ENCODE results near the gene ROR2. TPM values are rescaled to one million over a fixed set of nuclear protein-coding genes. Genes with fewer than 3 reads are reported as not detected.

ROR2 gene
- total RNA-seq, 4 donors from 2014 or later = 0.19 to 1.7 (median 0.38) TPM

- TF ChIP-seq, protein P1, sequence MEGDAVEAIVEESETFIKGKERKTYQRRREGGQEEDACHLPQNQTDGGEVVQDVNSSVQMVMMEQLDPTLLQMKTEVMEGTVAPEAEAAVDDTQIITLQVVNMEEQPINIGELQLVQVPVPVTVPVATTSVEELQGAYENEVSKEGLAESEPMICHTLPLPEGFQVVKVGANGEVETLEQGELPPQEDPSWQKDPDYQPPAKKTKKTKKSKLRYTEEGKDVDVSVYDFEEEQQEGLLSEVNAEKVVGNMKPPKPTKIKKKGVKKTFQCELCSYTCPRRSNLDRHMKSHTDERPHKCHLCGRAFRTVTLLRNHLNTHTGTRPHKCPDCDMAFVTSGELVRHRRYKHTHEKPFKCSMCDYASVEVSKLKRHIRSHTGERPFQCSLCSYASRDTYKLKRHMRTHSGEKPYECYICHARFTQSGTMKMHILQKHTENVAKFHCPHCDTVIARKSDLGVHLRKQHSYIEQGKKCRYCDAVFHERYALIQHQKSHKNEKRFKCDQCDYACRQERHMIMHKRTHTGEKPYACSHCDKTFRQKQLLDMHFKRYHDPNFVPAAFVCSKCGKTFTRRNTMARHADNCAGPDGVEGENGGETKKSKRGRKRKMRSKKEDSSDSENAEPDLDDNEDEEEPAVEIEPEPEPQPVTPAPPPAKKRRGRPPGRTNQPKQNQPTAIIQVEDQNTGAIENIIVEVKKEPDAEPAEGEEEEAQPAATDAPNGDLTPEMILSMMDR (IDR thresholded peaks at IDR 0.05; ENCODE audit: low read depth) = no peak
Observed at GRCh38 chr9:91807643-91808246, 142.3 kb downstream of the ROR2 start.

GRCh38 chr9:91805031-91805430 lies 145.0 kb downstream of the ROR2 start:
- TF ChIP-seq, protein P1 (IDR thresholded peaks at IDR 0.05; ENCODE audit: low read depth) = no peak

GRCh38 chr9:91803970-91804752 lies 145.9 kb downstream of the ROR2 start:
- TF ChIP-seq, protein P1 (IDR thresholded peaks at IDR 0.05; ENCODE audit: low read depth) = no peak

GRCh38 chr9:91803151-91803940 lies 146.7 kb downstream of the ROR2 start:
- TF ChIP-seq, protein P1 (IDR thresholded peaks at IDR 0.05; ENCODE audit: low read depth) = no peak

DNA sequence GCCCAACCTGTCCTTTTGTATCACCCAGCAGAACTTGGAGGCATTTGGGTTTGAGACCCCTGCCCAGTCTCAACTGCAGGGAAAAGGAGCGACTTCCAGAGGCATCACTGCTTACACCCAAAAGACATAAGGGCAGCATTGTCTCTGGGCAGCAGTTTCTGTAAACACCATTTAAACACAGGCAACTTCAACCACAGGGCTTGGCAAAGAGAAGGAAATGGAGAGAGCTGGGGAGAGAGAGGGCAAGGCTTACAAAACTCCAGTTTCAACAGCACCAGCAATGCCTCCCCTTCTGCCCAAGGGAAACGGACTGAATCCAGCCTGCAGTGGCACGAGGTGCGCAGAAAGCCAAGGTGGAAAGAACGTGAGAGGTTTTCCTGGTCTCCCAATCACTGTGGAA lies 147.6 kb downstream of the ROR2 start:
- TF ChIP-seq, protein P1 (IDR thresholded peaks at IDR 0.05; ENCODE audit: low read depth) = no peak

DNA sequence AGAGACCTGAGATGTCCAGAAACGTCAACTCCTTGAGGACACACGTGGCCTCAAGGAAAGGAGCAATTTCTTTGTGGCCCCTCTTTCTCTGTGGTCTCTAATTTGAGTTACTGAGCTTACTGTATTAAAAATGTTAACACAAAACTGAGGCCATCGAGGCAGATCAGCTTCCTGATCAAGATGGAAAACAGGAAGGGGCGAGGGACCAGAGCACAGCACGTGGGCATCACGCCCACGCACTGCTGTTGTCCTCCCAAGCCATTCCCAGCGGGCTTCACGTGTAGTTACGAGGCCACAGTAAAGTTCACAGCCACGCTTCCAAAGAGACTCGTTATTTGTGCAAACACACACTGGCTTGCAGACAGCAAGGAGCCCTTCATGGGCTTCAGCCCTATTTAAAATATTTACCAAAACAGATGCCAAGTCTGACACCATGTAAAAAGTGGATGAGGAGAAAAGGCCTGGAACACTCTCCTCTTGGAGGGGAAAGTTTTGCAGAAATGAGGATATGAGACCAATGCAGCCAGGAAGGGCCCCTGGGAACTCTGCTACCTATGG lies 149.5 kb downstream of the ROR2 start:
- TF ChIP-seq, protein P1 (IDR thresholded peaks at IDR 0.05; ENCODE audit: low read depth) = no peak
